HG02763 (cell line): ENCODE results near the gene CRYBG2.
"Not testable (repeated sequence)": the region's sequence is repeated elsewhere in the genome, so short reads cannot be mapped to it uniquely, and the experiment has no call there.

ENCODE experiments used
- ATAC-seq: cut with Tn5 transposase; IDR thresholded peaks from one replicate; pipeline ENCODE4 v1.9.1; 2021; ENCODE audit warnings: mild to moderate bottlenecking, moderate library complexity; ENCODE audit not compliant: unreplicated experiment

Gene CRYBG2

GRCh38 chr1:26322042-26322331 lies 31.9 kb downstream of the CRYBG2 start:
- no peak for ATAC-seq

- ATAC-seq: peak; percentile 35
These were observed 32.5 kb downstream of the CRYBG2 start for GRCh38 chr1:26321315-26322041.

- ATAC-seq: no peak
These were observed 33.0 kb downstream of the CRYBG2 start for GRCh38 chr1:26320896-26321295.

GRCh38 chr1:26318338-26319064 lies 35.4 kb downstream of the CRYBG2 start:
- ATAC-seq: no peak

- peak; percentile 36 for ATAC-seq
These were observed 36.2 kb downstream of the CRYBG2 start, which contains the start of gene CD52 for GRCh38 chr1:26317612-26318337. Gene CD52, plus strand, starts transcription at chr1:26317958. Its CDS starts 60 bp downstream, at chr1:26318018.

- ATAC-seq: no peak
These were observed 36.8 kb downstream of the CRYBG2 start for GRCh38 chr1:26317146-26317545.

GRCh38 chr1:26315874-26316850 lies 37.8 kb downstream of the CRYBG2 start:
- ATAC-seq: no peak

GRCh38 chr1:26314501-26314900 lies 39.4 kb downstream of the CRYBG2 start:
- ATAC-seq: no peak

- ATAC-seq: not testable (repeated sequence)
These were observed 45.7 kb downstream of the CRYBG2 start for GRCh38 chr1:26307966-26308899.

GRCh38 chr1:26307363-26307781 lies 46.6 kb downstream of the CRYBG2 start:
- no peak for ATAC-seq

- ATAC-seq: peak; percentile 99
These were observed 47.4 kb downstream of the CRYBG2 start, which contains the start of gene UBXN11 for GRCh38 chr1:26306290-26307229. Gene UBXN11, minus strand, starts transcription at chr1:26306636. Its CDS starts 3,753 bp downstream, at chr1:26302883.

- ATAC-seq: no peak
These were observed 48.2 kb downstream of the CRYBG2 start for GRCh38 chr1:26305667-26306289.

- no peak for ATAC-seq
These were observed 51.1 kb downstream of the CRYBG2 start for GRCh38 chr1:26302733-26303405.

- no peak for ATAC-seq
These were observed 53.2 kb downstream of the CRYBG2 start for GRCh38 chr1:26300578-26301275.

- ATAC-seq: no peak
These were observed 56.2 kb downstream of the CRYBG2 start for GRCh38 chr1:26297791-26298124.

GRCh38 chr1:26297057-26297790 lies 56.7 kb downstream of the CRYBG2 start:
- ATAC-seq: no peak
